ENCODE data around the gene VPS52. TPM values are rescaled to one million over a fixed set of nuclear protein-coding genes. Genes with fewer than 3 reads are reported as not detected.
A peak's percentile ranks its signal among the peaks of the same experiment; 100 is the strongest.

Gene VPS52, protein sequence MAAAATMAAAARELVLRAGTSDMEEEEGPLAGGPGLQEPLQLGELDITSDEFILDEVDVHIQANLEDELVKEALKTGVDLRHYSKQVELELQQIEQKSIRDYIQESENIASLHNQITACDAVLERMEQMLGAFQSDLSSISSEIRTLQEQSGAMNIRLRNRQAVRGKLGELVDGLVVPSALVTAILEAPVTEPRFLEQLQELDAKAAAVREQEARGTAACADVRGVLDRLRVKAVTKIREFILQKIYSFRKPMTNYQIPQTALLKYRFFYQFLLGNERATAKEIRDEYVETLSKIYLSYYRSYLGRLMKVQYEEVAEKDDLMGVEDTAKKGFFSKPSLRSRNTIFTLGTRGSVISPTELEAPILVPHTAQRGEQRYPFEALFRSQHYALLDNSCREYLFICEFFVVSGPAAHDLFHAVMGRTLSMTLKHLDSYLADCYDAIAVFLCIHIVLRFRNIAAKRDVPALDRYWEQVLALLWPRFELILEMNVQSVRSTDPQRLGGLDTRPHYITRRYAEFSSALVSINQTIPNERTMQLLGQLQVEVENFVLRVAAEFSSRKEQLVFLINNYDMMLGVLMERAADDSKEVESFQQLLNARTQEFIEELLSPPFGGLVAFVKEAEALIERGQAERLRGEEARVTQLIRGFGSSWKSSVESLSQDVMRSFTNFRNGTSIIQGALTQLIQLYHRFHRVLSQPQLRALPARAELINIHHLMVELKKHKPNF
- polyA plus RNA-seq (2013, experiment 1 of 2): 30.7 TPM
- 29.4 TPM for polyA plus RNA-seq (2013, experiment 2 of 2)

DNA sequence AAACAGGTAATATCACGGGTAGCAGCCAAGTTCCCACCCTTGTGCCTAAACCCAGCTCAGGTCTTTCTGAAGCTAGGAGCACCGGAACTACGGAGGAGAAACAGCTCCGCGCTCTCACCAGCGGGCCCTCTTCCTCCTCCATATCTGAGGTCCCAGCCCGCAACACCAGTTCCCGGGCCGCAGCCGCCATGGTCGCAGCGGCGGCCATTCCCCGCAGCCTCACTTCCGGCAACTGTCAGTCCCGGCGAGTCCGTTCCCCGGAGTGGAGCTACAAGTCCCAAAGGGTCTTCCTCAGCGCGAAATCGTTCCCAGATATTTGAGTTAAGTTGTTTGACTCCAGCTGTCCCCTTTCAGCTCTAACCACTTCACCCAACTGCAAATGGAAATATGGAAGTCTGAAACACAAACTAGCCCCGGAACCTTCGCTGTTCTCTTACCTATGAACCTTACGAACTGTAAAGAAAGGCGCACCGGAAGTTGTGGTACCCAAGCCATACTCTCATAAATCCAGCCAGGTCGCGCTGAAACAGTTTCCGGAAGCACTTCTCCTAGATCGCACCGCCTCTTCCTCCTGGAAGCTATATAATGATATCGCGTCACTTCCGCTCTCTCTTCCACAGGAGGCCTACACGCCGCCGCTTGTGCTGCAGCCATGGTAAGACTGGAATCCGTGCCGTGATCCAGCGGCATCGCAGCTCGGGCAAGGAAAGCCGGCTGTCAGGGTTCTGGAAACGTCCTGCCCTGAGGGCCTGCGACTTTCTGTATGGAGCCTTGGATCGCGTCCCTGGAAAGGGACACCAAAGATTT, at the start of gene VPS52, which contains the start of gene RPS18:
TSS of gene VPS52 (minus strand) at position 409 of the 807 bp plus-strand sequence. CDS start at position 208, 201 bp downstream.
TSS of gene RPS18 (plus strand) at position 608 of the 807 bp plus-strand sequence. CDS start at position 653, 45 bp downstream.
- peak within 1 kb of the TSS; percentile 87 for H4K91ac ChIP-seq (ENCODE audit: low read length)
- H3K4me2 ChIP-seq (ENCODE audit: low read length, poor library complexity, severe bottlenecking): peak within 1 kb of the TSS; percentile 80
- WGBS: under 1% methylated on average over 48 of the region's 48 CpGs
- H3K4me1 ChIP-seq (ENCODE audit: control insufficient read depth, insufficient read depth, low read depth, low read length): peaks cover 14% of the 10 kb centered on the region
- no peaks in the 10 kb centered on the region for H3K9me3 ChIP-seq (ENCODE audit: control insufficient read depth, low read length)
- H2AK5ac ChIP-seq (ENCODE audit: low read length, severe bottlenecking): peak within 1 kb of the TSS; percentile 38
- H4K8ac ChIP-seq (ENCODE audit: low read length): peak within 1 kb of the TSS; percentile 93
- H2BK120ac ChIP-seq (ENCODE audit: low read depth, low read length): peak within 1 kb of the TSS; percentile 91
- peak within 1 kb of the TSS; percentile 94 for H2AFZ ChIP-seq (ENCODE audit: low read depth, low read length)
- peak within 1 kb of the TSS in 1 of 2 experiments; percentile 75 for H3K23ac ChIP-seq (ENCODE audit: low read length in 2 of 2)
- H2BK12ac ChIP-seq (ENCODE audit: low read length in 2 of 2): peak within 1 kb of the TSS in 1 of 2 experiments; percentile 25
- H2BK5ac ChIP-seq (ENCODE audit: low read depth, low read length, poor library complexity, severe bottlenecking): peak within 1 kb of the TSS; percentile 67
- H3K4ac ChIP-seq (ENCODE audit: low read depth in 1 of 2, low read length in 2 of 2): peak within 1 kb of the TSS; percentile 78 to 97
- H3K18ac ChIP-seq (ENCODE audit: low read depth in 1 of 2, low read length in 2 of 2): peak within 1 kb of the TSS; percentile 90 to 93
- H3K79me1 ChIP-seq (replicated peaks; ENCODE audit: low read length, poor library complexity, severe bottlenecking): peaks cover 26% of the 10 kb centered on the region
- H3K27me3 ChIP-seq (ENCODE audit: control insufficient read depth in 1 of 2, insufficient read depth in 1 of 2, low read length in 2 of 2): no peaks in the 10 kb centered on the region
- peak within 1 kb of the TSS; percentile 95 for H3K27ac ChIP-seq (ENCODE audit: low read length, poor library complexity, severe bottlenecking)
- peak within 1 kb of the TSS in 1 of 2 experiments; percentile 90 for H3K14ac ChIP-seq (ENCODE audit: low read length in 2 of 2)
- peak within 1 kb of the TSS; percentile 76 to 91 for H3K4me3 ChIP-seq (ENCODE audit: insufficient read depth in 1 of 2, low read depth in 1 of 2, low read length in 2 of 2)
- peak; percentile 100 for DNase-seq
- peak within 1 kb of the TSS; percentile 71 for H2BK15ac ChIP-seq (ENCODE audit: low read depth, poor library complexity, severe bottlenecking)
- peaks cover 43 to 77% of the 10 kb centered on the region in 2 experiments for H3K36me3 ChIP-seq (ENCODE audit: control insufficient read depth in 1 of 2, insufficient read depth in 2 of 2, low read depth in 1 of 2, low read length in 2 of 2)
- H3K9ac ChIP-seq (ENCODE audit: low read length): peak within 1 kb of the TSS; percentile 99

DNA sequence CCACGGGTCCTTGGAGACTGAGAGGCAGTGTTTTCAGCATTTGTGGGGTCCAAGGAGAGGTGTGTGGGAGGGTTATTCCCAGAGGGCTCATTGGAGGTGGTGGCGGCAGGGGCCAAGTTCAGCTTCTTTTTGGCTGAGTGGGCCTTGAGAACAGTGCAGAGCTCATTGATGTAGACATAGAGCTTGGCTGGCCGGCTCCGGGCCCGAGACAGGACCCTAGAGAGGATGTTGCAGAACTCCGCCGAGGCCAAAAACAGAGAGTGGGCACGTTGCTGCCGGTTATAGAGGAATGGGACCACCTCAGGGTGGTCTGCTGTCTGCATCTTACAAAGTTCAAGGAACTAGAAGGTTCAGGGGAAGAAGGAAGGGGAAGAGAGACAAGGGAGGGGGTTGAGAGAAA, 49.6 kb upstream of the VPS52 start:
- no peak for DNase-seq
- Histone ChIP-seq H4K91ac (ENCODE audit: low read length) (no peak overlapping the region), H3K18ac (ENCODE audit: low read depth in 1 of 2, low read length in 2 of 2) (no peak overlapping the region), H3K9ac (ENCODE audit: low read length) (peak overlapping the region; percentile 96), H3K36me3 (ENCODE audit: control insufficient read depth in 1 of 2, insufficient read depth in 2 of 2, low read depth in 1 of 2, low read length in 2 of 2) (peaks cover 27 to 31% of the 10 kb centered on the region in 2 experiments), H2BK120ac (ENCODE audit: low read depth, low read length) (no peak overlapping the region), H2BK5ac (ENCODE audit: low read depth, low read length, poor library complexity, severe bottlenecking) (no peak overlapping the region), H2AFZ (ENCODE audit: low read depth, low read length) (no peak overlapping the region), H2BK12ac (ENCODE audit: low read length in 2 of 2) (no peak overlapping the region), H3K23ac (ENCODE audit: low read length in 2 of 2) (no peak overlapping the region), H4K8ac (ENCODE audit: low read length) (no peak overlapping the region), H3K27me3 (ENCODE audit: control insufficient read depth in 1 of 2, insufficient read depth in 1 of 2, low read length in 2 of 2) (no peaks in the 10 kb centered on the region), H3K4me3 (ENCODE audit: insufficient read depth in 1 of 2, low read depth in 1 of 2, low read length in 2 of 2) (peak overlapping the region in 1 of 2 experiments; percentile 96), H3K4me1 (ENCODE audit: control insufficient read depth, insufficient read depth, low read depth, low read length) (peaks cover 36% of the 10 kb centered on the region), H3K9me3 (ENCODE audit: control insufficient read depth, low read length) (no peaks in the 10 kb centered on the region), H3K4me2 (ENCODE audit: low read length, poor library complexity, severe bottlenecking) (peak overlapping the region; percentile 68), H3K79me1 (replicated peaks; ENCODE audit: low read length, poor library complexity, severe bottlenecking) (peaks cover 10% of the 10 kb centered on the region), H3K14ac (ENCODE audit: low read length in 2 of 2) (no peak overlapping the region), H3K4ac (ENCODE audit: low read depth in 1 of 2, low read length in 2 of 2) (no peak overlapping the region), H2BK15ac (ENCODE audit: low read depth, poor library complexity, severe bottlenecking) (no peak overlapping the region), H3K27ac (ENCODE audit: low read length, poor library complexity, severe bottlenecking) (peak overlapping the region; percentile 15), H2AK5ac (ENCODE audit: low read length, severe bottlenecking) (no peak overlapping the region)
- 92% methylated on average over 9 of the region's 9 CpGs for WGBS

DNA sequence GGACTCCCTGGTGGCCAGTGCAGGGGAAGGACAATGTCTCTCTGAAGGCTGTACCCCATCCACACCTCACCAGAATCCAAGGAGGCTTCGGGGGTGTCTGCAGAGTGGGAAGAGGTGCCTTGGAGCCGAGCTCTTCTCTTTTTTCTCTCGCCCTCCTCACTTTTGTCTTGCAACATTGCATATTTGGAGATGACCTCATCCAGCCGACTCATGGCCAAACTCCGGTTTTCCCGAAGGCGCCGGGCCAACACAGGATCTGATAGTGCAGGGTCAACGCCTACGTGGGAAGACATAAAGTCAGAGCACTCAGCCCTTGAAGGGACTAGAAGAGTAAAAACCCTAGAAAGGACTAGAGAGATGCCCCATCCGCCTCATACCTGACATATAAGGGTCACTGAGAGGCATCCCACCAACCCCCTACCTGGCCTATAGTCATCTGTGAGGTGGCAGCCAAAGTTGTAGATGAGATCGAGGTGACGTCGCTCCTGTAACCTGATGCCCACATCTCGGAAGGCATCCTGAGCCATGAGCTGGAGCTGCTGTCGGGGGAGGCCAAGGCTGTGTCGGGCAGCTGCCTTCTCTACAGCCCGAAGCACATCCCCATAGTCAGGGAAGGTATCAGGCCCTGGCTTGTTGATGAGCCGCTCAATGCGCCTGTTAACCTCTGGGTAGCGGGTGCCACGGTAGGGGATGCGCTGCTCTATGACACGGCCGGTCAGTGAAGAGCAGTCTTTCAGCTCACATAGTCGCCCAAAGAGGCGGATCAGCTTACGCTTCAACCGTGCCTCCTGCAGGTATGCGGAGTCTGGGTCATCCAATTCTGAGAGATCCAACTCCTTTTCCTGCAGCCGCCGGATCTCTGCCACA, 48.9 kb upstream of the VPS52 start:
- H2AK5ac ChIP-seq (ENCODE audit: low read length, severe bottlenecking): no peak overlapping the region
- H3K14ac ChIP-seq (ENCODE audit: low read length in 2 of 2): no peak overlapping the region
- H3K9ac ChIP-seq (ENCODE audit: low read length): peak overlapping the region; percentile 96
- H2BK5ac ChIP-seq (ENCODE audit: low read depth, low read length, poor library complexity, severe bottlenecking): no peak overlapping the region
- peak overlapping the region; percentile 8 for H3K4me2 ChIP-seq (ENCODE audit: low read length, poor library complexity, severe bottlenecking)
- peak overlapping the region; percentile 15 for H3K27ac ChIP-seq (ENCODE audit: low read length, poor library complexity, severe bottlenecking)
- H2BK120ac ChIP-seq (ENCODE audit: low read depth, low read length): no peak overlapping the region
- H3K4me1 ChIP-seq (ENCODE audit: control insufficient read depth, insufficient read depth, low read depth, low read length): peaks cover 41% of the 10 kb centered on the region
- H3K27me3 ChIP-seq (ENCODE audit: control insufficient read depth in 1 of 2, insufficient read depth in 1 of 2, low read length in 2 of 2): no peaks in the 10 kb centered on the region
- 67% methylated on average over 31 of the region's 32 CpGs for WGBS
- H3K79me1 ChIP-seq (replicated peaks; ENCODE audit: low read length, poor library complexity, severe bottlenecking): peaks cover 16% of the 10 kb centered on the region
- peak overlapping the region in 1 of 2 experiments; percentile 70 for H3K4ac ChIP-seq (ENCODE audit: low read depth in 1 of 2, low read length in 2 of 2)
- DNase-seq: peak; percentile 95
- H2BK12ac ChIP-seq (ENCODE audit: low read length in 2 of 2): peak overlapping the region in 1 of 2 experiments; percentile 75
- H4K8ac ChIP-seq (ENCODE audit: low read length): peak overlapping the region; percentile 66
- no peak overlapping the region for H2AFZ ChIP-seq (ENCODE audit: low read depth, low read length)
- H3K18ac ChIP-seq (ENCODE audit: low read depth in 1 of 2, low read length in 2 of 2): no peak overlapping the region
- no peak overlapping the region for H2BK15ac ChIP-seq (ENCODE audit: low read depth, poor library complexity, severe bottlenecking)
- no peak overlapping the region for H3K23ac ChIP-seq (ENCODE audit: low read length in 2 of 2)
- H3K4me3 ChIP-seq (ENCODE audit: insufficient read depth in 1 of 2, low read depth in 1 of 2, low read length in 2 of 2): peak overlapping the region in 1 of 2 experiments; percentile 96
- H3K36me3 ChIP-seq (ENCODE audit: control insufficient read depth in 1 of 2, insufficient read depth in 2 of 2, low read depth in 1 of 2, low read length in 2 of 2): peaks cover 34 to 38% of the 10 kb centered on the region in 2 experiments
- no peaks in the 10 kb centered on the region for H3K9me3 ChIP-seq (ENCODE audit: control insufficient read depth, low read length)
- H4K91ac ChIP-seq (ENCODE audit: low read length): peak overlapping the region; percentile 64
